ENCODE measurements around the gene PTPRZ1.

DNA sequence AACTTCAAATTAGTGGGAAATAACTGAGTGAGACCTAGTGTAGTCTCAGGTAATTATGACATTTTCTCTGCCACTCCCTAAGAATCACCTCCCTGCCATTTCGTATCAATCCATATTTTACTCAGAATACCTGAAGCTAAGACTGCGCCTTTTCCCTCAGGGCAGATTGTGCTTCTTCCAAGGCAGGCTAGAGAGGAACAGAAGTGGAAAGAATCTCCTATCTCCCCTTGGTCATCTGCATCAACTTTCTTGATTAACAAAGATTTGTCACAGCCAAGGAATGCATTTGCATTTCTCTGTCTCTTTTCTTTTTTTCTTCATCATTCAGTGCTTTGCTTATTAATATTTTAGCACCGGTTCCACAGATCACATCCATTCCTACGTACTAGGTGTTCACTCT, 119.1 kb downstream of the PTPRZ1 start:
- TF ChIP-seq, protein P1, sequence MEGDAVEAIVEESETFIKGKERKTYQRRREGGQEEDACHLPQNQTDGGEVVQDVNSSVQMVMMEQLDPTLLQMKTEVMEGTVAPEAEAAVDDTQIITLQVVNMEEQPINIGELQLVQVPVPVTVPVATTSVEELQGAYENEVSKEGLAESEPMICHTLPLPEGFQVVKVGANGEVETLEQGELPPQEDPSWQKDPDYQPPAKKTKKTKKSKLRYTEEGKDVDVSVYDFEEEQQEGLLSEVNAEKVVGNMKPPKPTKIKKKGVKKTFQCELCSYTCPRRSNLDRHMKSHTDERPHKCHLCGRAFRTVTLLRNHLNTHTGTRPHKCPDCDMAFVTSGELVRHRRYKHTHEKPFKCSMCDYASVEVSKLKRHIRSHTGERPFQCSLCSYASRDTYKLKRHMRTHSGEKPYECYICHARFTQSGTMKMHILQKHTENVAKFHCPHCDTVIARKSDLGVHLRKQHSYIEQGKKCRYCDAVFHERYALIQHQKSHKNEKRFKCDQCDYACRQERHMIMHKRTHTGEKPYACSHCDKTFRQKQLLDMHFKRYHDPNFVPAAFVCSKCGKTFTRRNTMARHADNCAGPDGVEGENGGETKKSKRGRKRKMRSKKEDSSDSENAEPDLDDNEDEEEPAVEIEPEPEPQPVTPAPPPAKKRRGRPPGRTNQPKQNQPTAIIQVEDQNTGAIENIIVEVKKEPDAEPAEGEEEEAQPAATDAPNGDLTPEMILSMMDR (IDR thresholded peaks at IDR 0.05), result no peak
- no peak for TF ChIP-seq POLR2A (IDR thresholded peaks at IDR 0.05)

Measured in vagina (tissue), 2 donors.